Measurements from ENCODE around the gene PRAMEF1. TPM values are rescaled to one million over a fixed set of nuclear protein-coding genes. Genes with fewer than 3 reads are reported as not detected.

The PRAMEF1 gene
- total RNA-seq, 1 donor from 2014 or later: not detected

DNA sequence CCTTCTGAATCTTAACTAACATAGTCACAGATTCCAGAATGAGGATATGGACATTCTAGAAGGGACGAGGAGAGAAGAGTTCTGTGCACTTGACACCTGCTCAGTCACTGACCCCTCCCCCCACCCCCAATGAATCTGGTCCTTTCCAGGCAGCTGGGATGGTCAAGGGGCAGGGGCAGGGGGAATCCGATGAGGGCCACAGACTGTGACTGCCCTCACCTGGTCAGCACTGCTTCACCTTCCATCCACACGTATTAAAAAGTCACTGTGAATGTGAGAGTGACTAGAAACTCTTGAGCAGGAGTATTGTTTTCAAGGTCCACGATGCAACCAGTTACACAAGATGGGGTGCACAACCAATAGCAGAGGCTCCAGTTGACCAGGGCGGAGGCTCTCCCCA is 27.2 kb upstream of the PRAMEF1 start:
- Histone ChIP-seq H3K9ac (no peak overlapping the region), H3K4me3 (no peak overlapping the region), H3K36me3 (no peaks in the 10 kb centered on the region), H3K27ac (no peak overlapping the region), H3K27me3 (no peaks in the 10 kb centered on the region), H4K20me1 (ENCODE audit: low read depth) (no peaks in the 10 kb centered on the region), H3K4me1 (no peaks in the 10 kb centered on the region), H3K4me2 (no peak overlapping the region), H3K79me2 (ENCODE audit: low read depth) (no peaks in the 10 kb centered on the region), H3K9me3 (ENCODE audit: low read depth) (no peaks in the 10 kb centered on the region), H3F3A (ENCODE audit: low read depth) (no peaks in the 10 kb centered on the region), H2AFZ (replicated peaks) (no peak overlapping the region)
- no peak for TF ChIP-seq EZH2phosphoT487 (IDR thresholded peaks at IDR 0.05)
- TF ChIP-seq EZH2 (IDR thresholded peaks at IDR 0.05): no peak
- TF ChIP-seq, protein P1, sequence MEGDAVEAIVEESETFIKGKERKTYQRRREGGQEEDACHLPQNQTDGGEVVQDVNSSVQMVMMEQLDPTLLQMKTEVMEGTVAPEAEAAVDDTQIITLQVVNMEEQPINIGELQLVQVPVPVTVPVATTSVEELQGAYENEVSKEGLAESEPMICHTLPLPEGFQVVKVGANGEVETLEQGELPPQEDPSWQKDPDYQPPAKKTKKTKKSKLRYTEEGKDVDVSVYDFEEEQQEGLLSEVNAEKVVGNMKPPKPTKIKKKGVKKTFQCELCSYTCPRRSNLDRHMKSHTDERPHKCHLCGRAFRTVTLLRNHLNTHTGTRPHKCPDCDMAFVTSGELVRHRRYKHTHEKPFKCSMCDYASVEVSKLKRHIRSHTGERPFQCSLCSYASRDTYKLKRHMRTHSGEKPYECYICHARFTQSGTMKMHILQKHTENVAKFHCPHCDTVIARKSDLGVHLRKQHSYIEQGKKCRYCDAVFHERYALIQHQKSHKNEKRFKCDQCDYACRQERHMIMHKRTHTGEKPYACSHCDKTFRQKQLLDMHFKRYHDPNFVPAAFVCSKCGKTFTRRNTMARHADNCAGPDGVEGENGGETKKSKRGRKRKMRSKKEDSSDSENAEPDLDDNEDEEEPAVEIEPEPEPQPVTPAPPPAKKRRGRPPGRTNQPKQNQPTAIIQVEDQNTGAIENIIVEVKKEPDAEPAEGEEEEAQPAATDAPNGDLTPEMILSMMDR (IDR thresholded peaks at IDR 0.05): no peak
- Mint-ChIP-seq H3K27ac (no peak overlapping the region), H3K4me3 (no peak overlapping the region), H3K9me3 (no peaks in the 10 kb centered on the region), H3K27me3 (ENCODE audit: insufficient read depth, low read depth) (peaks cover 5% of the 10 kb centered on the region), H3K36me3 (no peaks in the 10 kb centered on the region), H3K4me1 (no peaks in the 10 kb centered on the region)
- DNase-seq (ENCODE audit: low spot score): no peak

DNA sequence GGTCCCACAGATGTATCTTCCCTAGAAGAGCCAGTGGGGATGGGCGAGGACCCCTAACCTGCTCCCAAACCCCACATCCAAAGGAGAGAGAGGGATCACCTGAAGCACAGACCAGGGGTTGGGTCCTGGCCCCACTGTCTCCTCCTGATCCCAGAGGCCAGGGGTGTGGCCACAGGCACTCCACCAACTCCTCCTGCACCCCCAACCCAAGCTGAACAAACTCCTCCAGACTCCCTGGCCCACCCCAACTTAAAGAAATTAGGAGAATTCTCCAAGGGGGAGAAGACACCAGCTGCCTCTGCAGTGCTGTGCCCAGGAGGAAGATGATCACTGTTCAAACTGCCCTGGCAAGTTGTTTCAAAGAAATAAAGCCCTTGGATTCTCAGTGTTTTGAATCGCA is 22.2 kb upstream of the PRAMEF1 start:
- no peak for DNase-seq (ENCODE audit: low spot score)
- no peaks in the 10 kb centered on the region for H3K27me3 ChIP-seq
- H3K9me3 Mint-ChIP-seq: peaks cover 3% of the 10 kb centered on the region
- no peak overlapping the region for H3K27ac Mint-ChIP-seq
- H3K79me2 ChIP-seq (ENCODE audit: low read depth): no peaks in the 10 kb centered on the region
- no peaks in the 10 kb centered on the region for H3K36me3 Mint-ChIP-seq
- no peaks in the 10 kb centered on the region for H3K9me3 ChIP-seq (ENCODE audit: low read depth)
- H3K27ac ChIP-seq: no peak overlapping the region
- H4K20me1 ChIP-seq (ENCODE audit: low read depth): no peaks in the 10 kb centered on the region
- H3K4me1 Mint-ChIP-seq: no peaks in the 10 kb centered on the region
- H3K9ac ChIP-seq: no peak overlapping the region
- H3K4me3 ChIP-seq: no peak overlapping the region
- no peaks in the 10 kb centered on the region for H3K27me3 Mint-ChIP-seq (ENCODE audit: insufficient read depth, low read depth)
- no peaks in the 10 kb centered on the region for H3K4me1 ChIP-seq
- H3F3A ChIP-seq (ENCODE audit: low read depth): no peaks in the 10 kb centered on the region
- H3K4me2 ChIP-seq: no peak overlapping the region
- H2AFZ ChIP-seq (replicated peaks): no peak overlapping the region
- TF ChIP-seq EZH2phosphoT487 (IDR thresholded peaks at IDR 0.05) (no peak), EZH2 (IDR thresholded peaks at IDR 0.05) (no peak)
- H3K36me3 ChIP-seq: no peaks in the 10 kb centered on the region
- H3K4me3 Mint-ChIP-seq: no peak overlapping the region

DNA sequence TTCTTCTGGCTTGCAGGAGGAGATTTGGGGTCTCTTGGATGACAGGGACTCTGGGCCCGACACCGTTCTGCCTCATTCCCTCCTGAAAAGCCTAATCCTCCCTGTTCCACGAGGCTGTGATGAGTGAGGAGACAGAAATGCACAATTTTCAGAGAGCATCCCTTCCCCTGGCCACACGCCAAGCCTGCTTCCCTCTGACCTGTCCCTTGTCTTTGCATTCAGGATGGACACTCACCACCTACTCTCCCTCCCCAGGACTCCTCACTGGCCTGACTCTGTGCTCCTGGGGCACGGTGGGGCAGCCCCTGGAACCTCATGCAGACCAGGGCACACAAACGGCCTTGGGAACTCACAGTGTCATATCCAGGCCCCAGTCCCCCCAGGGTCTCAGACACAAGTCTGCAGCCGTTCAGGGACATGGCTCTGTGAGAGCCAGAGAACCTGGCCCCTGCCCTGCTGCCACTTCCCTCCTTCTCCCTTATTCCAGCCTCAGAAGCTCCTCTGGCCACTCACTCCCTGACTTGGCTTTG is 21.2 kb upstream of the PRAMEF1 start:
- Histone ChIP-seq H3K36me3 (no peaks in the 10 kb centered on the region), H3K9ac (no peak overlapping the region), H3K27me3 (no peaks in the 10 kb centered on the region), H4K20me1 (ENCODE audit: low read depth) (no peaks in the 10 kb centered on the region), H3K79me2 (ENCODE audit: low read depth) (no peaks in the 10 kb centered on the region), H3K4me2 (no peak overlapping the region), H3K27ac (no peak overlapping the region), H3K4me1 (no peaks in the 10 kb centered on the region), H3K4me3 (no peak overlapping the region), H2AFZ (replicated peaks) (no peak overlapping the region), H3F3A (ENCODE audit: low read depth) (no peaks in the 10 kb centered on the region), H3K9me3 (ENCODE audit: low read depth) (no peaks in the 10 kb centered on the region)
- Mint-ChIP-seq H3K4me1 (no peaks in the 10 kb centered on the region), H3K9me3 (peaks cover 3% of the 10 kb centered on the region), H3K27ac (no peak overlapping the region), H3K4me3 (no peak overlapping the region), H3K27me3 (ENCODE audit: insufficient read depth, low read depth) (peaks cover 1% of the 10 kb centered on the region), H3K36me3 (no peaks in the 10 kb centered on the region)
- TF ChIP-seq, protein P1 (IDR thresholded peaks at IDR 0.05): no peak
- no peak for DNase-seq (ENCODE audit: low spot score)

DNA sequence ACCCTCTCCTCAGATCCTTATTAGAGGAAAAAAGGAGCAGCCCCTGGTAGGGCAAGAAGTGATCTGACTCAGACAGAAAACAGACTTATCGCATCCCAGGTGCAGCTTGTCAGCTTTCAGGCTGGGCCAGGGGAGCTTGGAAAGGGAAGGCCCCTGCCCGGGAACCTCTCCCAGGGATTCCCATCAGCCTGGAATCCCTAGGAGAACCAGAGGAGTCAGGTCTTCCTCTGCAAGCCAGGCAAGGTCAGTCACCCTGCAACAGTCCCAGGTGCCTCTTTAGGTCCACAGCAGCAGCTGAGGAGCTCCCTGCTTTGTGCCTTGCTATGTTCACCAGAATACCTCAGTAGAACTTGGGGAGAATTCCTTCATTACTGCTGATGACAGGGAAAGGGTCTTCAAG is 20.6 kb upstream of the PRAMEF1 start:
- Mint-ChIP-seq H3K27me3 (ENCODE audit: insufficient read depth, low read depth) (peaks cover 3% of the 10 kb centered on the region), H3K4me1 (no peaks in the 10 kb centered on the region)
- no peak for DNase-seq (ENCODE audit: low spot score)

More for the DNA sequence above, 20.6 kb upstream of the PRAMEF1 start:
- Histone ChIP-seq H3K4me1 (no peaks in the 10 kb centered on the region), H2AFZ (replicated peaks) (no peak overlapping the region), H3K4me2 (no peak overlapping the region), H3K79me2 (ENCODE audit: low read depth) (no peaks in the 10 kb centered on the region), H3F3A (ENCODE audit: low read depth) (no peaks in the 10 kb centered on the region), H3K9ac (no peak overlapping the region), H3K4me3 (no peak overlapping the region), H4K20me1 (ENCODE audit: low read depth) (no peaks in the 10 kb centered on the region), H3K27ac (no peak overlapping the region), H3K36me3 (no peaks in the 10 kb centered on the region), H3K27me3 (no peaks in the 10 kb centered on the region), H3K9me3 (ENCODE audit: low read depth) (no peaks in the 10 kb centered on the region)
- no peak for TF ChIP-seq EZH2phosphoT487 (IDR thresholded peaks at IDR 0.05)
- no peak for TF ChIP-seq EZH2 (IDR thresholded peaks at IDR 0.05)
- TF ChIP-seq, protein P1 (IDR thresholded peaks at IDR 0.05): no peak
- peaks cover 3% of the 10 kb centered on the region for H3K9me3 Mint-ChIP-seq
- no peak overlapping the region for H3K4me3 Mint-ChIP-seq
- H3K36me3 Mint-ChIP-seq: no peaks in the 10 kb centered on the region
- H3K27ac Mint-ChIP-seq: no peak overlapping the region
